MG63 (cell line): ENCODE results near the gene RNF144B. TPM values are rescaled to one million over a fixed set of nuclear protein-coding genes. Genes with fewer than 3 reads are reported as not detected.
"Not testable (repeated sequence)": the region's sequence is repeated elsewhere in the genome, so short reads cannot be mapped to it uniquely, and the experiment has no call there.

Source experiments
- DNase-seq: peaks from one replicate; pipeline ENCODE4 v3.0.0-alpha.2; 2020
- H3K27me3 ChIP-seq: fragments of 250-450 bp; sonication (Bioruptor Pico); 2 replicates; pipeline ENCODE4 v1.5.1; 2020; ENCODE audit warnings: mild to moderate bottlenecking, moderate library complexity
- H3K36me3 ChIP-seq: fragments of 250-450 bp; sonication (Bioruptor Pico); 2 replicates; pipeline ENCODE4 v1.5.1; 2020; ENCODE audit warnings: mild to moderate bottlenecking, moderate library complexity
- H3K4me3 ChIP-seq: fragments of 250-450 bp; sonication (Bioruptor Pico); 2 replicates; pipeline ENCODE4 v1.5.1; 2020; ENCODE audit warnings: mild to moderate bottlenecking, moderate library complexity
- H3K9me3 ChIP-seq: fragments of 250-450 bp; sonication (Bioruptor Pico); 2 replicates; pipeline ENCODE4 v1.5.1; 2020; ENCODE audit warnings: mild to moderate bottlenecking, moderate library complexity
- total RNA-seq: library from RNA; depleted of rRNA; stranded (reverse); fragments of >200 nt; shearing (Covaris generic); gene quantifications from 2 replicates; pipeline ENCODE4 v1.2.3, GENCODE V29; 2014; ENCODE audit warnings: low replicate concordance

The RNF144B gene
- total RNA-seq, 1 experiment from 2014 or later: 1.9 TPM

GRCh38 chr6:18446771-18447170, 59.6 kb downstream of the RNF144B start:
- no peaks in the 10 kb centered on the region for H3K27me3 ChIP-seq
- DNase-seq: no peak
- no peaks in the 10 kb centered on the region for H3K9me3 ChIP-seq
- H3K4me3 ChIP-seq: no peak overlapping the region
- H3K36me3 ChIP-seq: no peaks in the 10 kb centered on the region

- DNase-seq: no peak
- Histone ChIP-seq H3K9me3 (no peaks in the 10 kb centered on the region), H3K27me3 (no peaks in the 10 kb centered on the region), H3K36me3 (no peaks in the 10 kb centered on the region), H3K4me3 (no peak overlapping the region)
These were observed 60.4 kb downstream of the RNF144B start for GRCh38 chr6:18447552-18447951.

GRCh38 chr6:18451756-18452155, 64.6 kb downstream of the RNF144B start:
- Histone ChIP-seq H3K9me3 (no peaks in the 10 kb centered on the region), H3K36me3 (no peaks in the 10 kb centered on the region), H3K4me3 (no peak overlapping the region), H3K27me3 (no peaks in the 10 kb centered on the region)
- DNase-seq: no peak

GRCh38 chr6:18454446-18454845, 67.3 kb downstream of the RNF144B start:
- Histone ChIP-seq H3K9me3 (no peaks in the 10 kb centered on the region), H3K4me3 (no peak overlapping the region), H3K36me3 (no peaks in the 10 kb centered on the region), H3K27me3 (no peaks in the 10 kb centered on the region)
- DNase-seq: no peak

- no peak for DNase-seq
- no peak overlapping the region for H3K4me3 ChIP-seq
- H3K9me3 ChIP-seq: no peaks in the 10 kb centered on the region
- no peaks in the 10 kb centered on the region for H3K36me3 ChIP-seq
- H3K27me3 ChIP-seq: no peaks in the 10 kb centered on the region
These were observed 70.1 kb downstream of the RNF144B start for GRCh38 chr6:18457065-18457737.

- not testable (repeated sequence) for H3K27me3 ChIP-seq, H3K4me3 ChIP-seq, H3K9me3 ChIP-seq, DNase-seq, H3K36me3 ChIP-seq
These were observed 70.9 kb downstream of the RNF144B start for GRCh38 chr6:18458086-18458485.

- no peak for DNase-seq
- H3K27me3 ChIP-seq: no peaks in the 10 kb centered on the region
- H3K9me3 ChIP-seq: no peaks in the 10 kb centered on the region
- H3K4me3 ChIP-seq: no peak overlapping the region
- no peaks in the 10 kb centered on the region for H3K36me3 ChIP-seq
These were observed 76.3 kb downstream of the RNF144B start for GRCh38 chr6:18463429-18463828.

GRCh38 chr6:18464176-18464575, 77.0 kb downstream of the RNF144B start:
- Histone ChIP-seq H3K9me3 (no peaks in the 10 kb centered on the region), H3K27me3 (no peaks in the 10 kb centered on the region), H3K4me3 (no peak overlapping the region), H3K36me3 (no peaks in the 10 kb centered on the region)
- DNase-seq: no peak

GRCh38 chr6:18465410-18466154, 78.4 kb downstream of the RNF144B start:
- Histone ChIP-seq H3K36me3 (no peaks in the 10 kb centered on the region), H3K27me3 (no peaks in the 10 kb centered on the region), H3K4me3 (no peak overlapping the region), H3K9me3 (no peaks in the 10 kb centered on the region)
- DNase-seq: no peak

GRCh38 chr6:18467741-18468502, 80.8 kb downstream of the RNF144B start:
- Histone ChIP-seq H3K36me3 (no peaks in the 10 kb centered on the region), H3K4me3 (no peak overlapping the region), H3K27me3 (no peaks in the 10 kb centered on the region), H3K9me3 (no peaks in the 10 kb centered on the region)
- no peak for DNase-seq

- Histone ChIP-seq H3K4me3 (no peak overlapping the region), H3K9me3 (no peaks in the 10 kb centered on the region), H3K27me3 (no peaks in the 10 kb centered on the region), H3K36me3 (no peaks in the 10 kb centered on the region)
- DNase-seq: no peak
These were observed 81.3 kb downstream of the RNF144B start for GRCh38 chr6:18468503-18468843.

GRCh38 chr6:18469536-18469935, 82.4 kb downstream of the RNF144B start:
- Histone ChIP-seq H3K9me3 (no peaks in the 10 kb centered on the region), H3K27me3 (no peaks in the 10 kb centered on the region), H3K4me3 (no peak overlapping the region), H3K36me3 (no peaks in the 10 kb centered on the region)
- DNase-seq: no peak

GRCh38 chr6:18471232-18471964, 84.2 kb downstream of the RNF144B start:
- DNase-seq: no peak
- no peaks in the 10 kb centered on the region for H3K27me3 ChIP-seq
- no peaks in the 10 kb centered on the region for H3K9me3 ChIP-seq
- no peak overlapping the region for H3K4me3 ChIP-seq
- H3K36me3 ChIP-seq: no peaks in the 10 kb centered on the region

- no peak overlapping the region for H3K4me3 ChIP-seq
- no peaks in the 10 kb centered on the region for H3K27me3 ChIP-seq
- no peak for DNase-seq
- no peaks in the 10 kb centered on the region for H3K36me3 ChIP-seq
- H3K9me3 ChIP-seq: no peaks in the 10 kb centered on the region
These were observed 85.8 kb downstream of the RNF144B start for GRCh38 chr6:18472941-18473340.

GRCh38 chr6:18473755-18474154, 86.6 kb downstream of the RNF144B start:
- Histone ChIP-seq H3K4me3 (no peak overlapping the region), H3K27me3 (no peaks in the 10 kb centered on the region), H3K36me3 (no peaks in the 10 kb centered on the region), H3K9me3 (no peaks in the 10 kb centered on the region)
- no peak for DNase-seq

GRCh38 chr6:18477301-18477941, 90.3 kb downstream of the RNF144B start:
- no peaks in the 10 kb centered on the region for H3K36me3 ChIP-seq
- no peaks in the 10 kb centered on the region for H3K27me3 ChIP-seq
- no peaks in the 10 kb centered on the region for H3K9me3 ChIP-seq
- no peak overlapping the region for H3K4me3 ChIP-seq
- DNase-seq: no peak

- DNase-seq: no peak
- no peaks in the 10 kb centered on the region for H3K27me3 ChIP-seq
- no peak overlapping the region for H3K4me3 ChIP-seq
- H3K9me3 ChIP-seq: no peaks in the 10 kb centered on the region
- H3K36me3 ChIP-seq: no peaks in the 10 kb centered on the region
These were observed 91.5 kb downstream of the RNF144B start for GRCh38 chr6:18478610-18479009.
